Thoracic aorta (tissue), 2 donors: Measurements from ENCODE around the gene ARHGAP31. TPM values are rescaled to one million over a fixed set of nuclear protein-coding genes. Genes with fewer than 3 reads are reported as not detected.
"Not testable (repeated sequence)": the region's sequence is repeated elsewhere in the genome, so short reads cannot be mapped to it uniquely, and the experiment has no call there.

Experiments used
- ATAC-seq: fragments of 150-250 bp; one replicate; pipeline ENCODE4 v1.8.0; 2017; ENCODE audit warnings: low read depth; ENCODE audit not compliant: insufficient number of reproducible peaks, low FRiP score
- DNase-seq: peaks from one replicate; pipeline ENCODE4 v3.0.0-alpha.2; 2020; ENCODE audit warnings: low spot score
- H3K27ac ChIP-seq, 2 donors: fragments of 200-600 bp; sonication (generic); 1 replicate in 1 of 2; 2 replicates in 1 of 2; pipeline ENCODE4 v1.5.1; 2016; ENCODE audit warnings: mild to moderate bottlenecking in 2 of 2, moderate library complexity in 2 of 2
- H3K27me3 ChIP-seq: fragments of 200-600 bp; sonication (generic); replicated peaks from 2 replicates; pipeline ENCODE4 v1.6.0; 2016; ENCODE audit warnings: mild to moderate bottlenecking; ENCODE audit not compliant: insufficient read depth
- H3K36me3 ChIP-seq: fragments of 200-600 bp; sonication (generic); one replicate; pipeline ENCODE4 v1.5.1; 2016
- H3K4me1 ChIP-seq, 2 donors: fragments of 200-600 bp; sonication (generic); 1 replicate in 1 of 2; 2 replicates in 1 of 2; pipeline versions ENCODE4 v1.5.1 to v1.6.0; 2016; ENCODE audit warnings: low read depth in 2 of 2, mild to moderate bottlenecking in 1 of 2; ENCODE audit not compliant: control insufficient read depth in 1 of 2
- H3K4me3 ChIP-seq: fragments of 200-600 bp; sonication (generic); 2 replicates; pipeline ENCODE4 v1.5.1; 2016; ENCODE audit warnings: mild to moderate bottlenecking
- H3K9me3 ChIP-seq: fragments of 200-600 bp; sonication (generic); 2 replicates; pipeline ENCODE4 v1.5.1; 2016
- CTCF ChIP-seq: fragments of 200-600 bp; sonication (generic); IDR thresholded peaks from one replicate; pipeline ENCODE4 v1.5.1; 2019; ENCODE audit warnings: antibody characterized with exemption
- total RNA-seq, 2 donors: library from RNA; depleted of rRNA; stranded (reverse); fragments of >200 nt; gene quantifications; one replicate each; pipeline versions ENCODE4 v1.1.0 to v1.2.3, GENCODE V29; 2016

Gene ARHGAP31
- total RNA-seq, 2 donors from 2014 or later, result 20.8 to 33.6 TPM

GRCh38 chr3:119315600-119316312 lies 21.6 kb downstream of the ARHGAP31 start:
- no peak for TF ChIP-seq CTCF
- no peak overlapping the region for H3K27ac ChIP-seq
- no peaks in the 10 kb centered on the region for H3K27me3 ChIP-seq
- no peak overlapping the region for H3K4me3 ChIP-seq
- H3K9me3 ChIP-seq, result no peaks in the 10 kb centered on the region
- DNase-seq, result no peak
- no peak for ATAC-seq
- no peaks in the 10 kb centered on the region for H3K4me1 ChIP-seq
- H3K36me3 ChIP-seq, result no peaks in the 10 kb centered on the region

GRCh38 chr3:119316313-119316670 lies 22.1 kb downstream of the ARHGAP31 start:
- no peaks in the 10 kb centered on the region for H3K36me3 ChIP-seq
- H3K27ac ChIP-seq, result no peak overlapping the region
- no peaks in the 10 kb centered on the region for H3K27me3 ChIP-seq
- no peaks in the 10 kb centered on the region for H3K9me3 ChIP-seq
- no peak overlapping the region for H3K4me3 ChIP-seq
- DNase-seq, result no peak
- no peaks in the 10 kb centered on the region for H3K4me1 ChIP-seq
- TF ChIP-seq CTCF, result no peak
- ATAC-seq, result no peak

DNA sequence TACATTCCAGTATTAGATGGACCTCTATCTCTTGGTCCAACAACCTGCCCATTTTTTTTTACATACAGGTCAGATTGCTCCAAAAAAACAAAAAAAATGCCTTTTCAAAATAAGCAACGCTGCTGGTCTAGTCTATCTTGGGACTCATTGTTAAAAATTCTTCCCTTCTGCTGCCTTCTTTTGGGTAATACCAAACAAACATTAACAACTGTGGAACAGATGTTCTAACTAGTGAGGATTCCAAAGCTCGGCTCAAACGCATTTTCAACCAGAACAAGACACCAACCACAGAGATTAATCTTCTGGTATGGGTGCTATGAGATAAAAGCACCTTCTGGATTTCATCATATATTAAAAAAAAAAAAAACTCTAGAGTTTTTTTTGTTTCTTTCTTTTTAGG lies 24.7 kb downstream of the ARHGAP31 start:
- H3K27me3 ChIP-seq, result no peaks in the 10 kb centered on the region
- H3K4me1 ChIP-seq, result peaks cover 2 to 15% of the 10 kb centered on the region in 2 donors
- H3K36me3 ChIP-seq, result no peaks in the 10 kb centered on the region
- no peak overlapping the region for H3K27ac ChIP-seq
- DNase-seq (no peak), ATAC-seq (no peak)
- H3K4me3 ChIP-seq, result no peak overlapping the region
- no peaks in the 10 kb centered on the region for H3K9me3 ChIP-seq
- TF ChIP-seq CTCF, result no peak

DNA sequence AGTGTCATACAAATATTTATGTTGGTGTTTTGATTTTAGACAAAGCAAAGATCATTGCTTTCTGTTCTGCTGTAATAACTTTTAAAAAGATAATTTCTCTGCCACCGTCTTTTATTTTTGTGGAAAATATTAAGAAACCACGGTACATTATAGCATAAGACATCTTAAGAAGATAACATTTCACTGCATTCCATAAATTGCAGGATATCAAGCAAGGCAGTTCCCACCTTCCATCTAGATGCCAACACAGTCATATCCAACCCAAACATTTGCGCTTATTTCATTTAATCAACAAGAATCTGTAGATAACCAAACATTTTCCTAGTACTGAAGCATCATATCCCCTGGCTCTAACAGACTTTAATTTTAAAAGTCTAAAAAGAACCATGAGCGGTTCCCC lies 25.1 kb downstream of the ARHGAP31 start:
- H3K27ac ChIP-seq, result no peak overlapping the region
- no peak for TF ChIP-seq CTCF
- peaks cover 2 to 15% of the 10 kb centered on the region in 2 donors for H3K4me1 ChIP-seq
- no peaks in the 10 kb centered on the region for H3K9me3 ChIP-seq
- DNase-seq, result no peak
- ATAC-seq, result no peak
- no peaks in the 10 kb centered on the region for H3K36me3 ChIP-seq
- H3K4me3 ChIP-seq, result no peak overlapping the region
- H3K27me3 ChIP-seq, result no peaks in the 10 kb centered on the region

DNA sequence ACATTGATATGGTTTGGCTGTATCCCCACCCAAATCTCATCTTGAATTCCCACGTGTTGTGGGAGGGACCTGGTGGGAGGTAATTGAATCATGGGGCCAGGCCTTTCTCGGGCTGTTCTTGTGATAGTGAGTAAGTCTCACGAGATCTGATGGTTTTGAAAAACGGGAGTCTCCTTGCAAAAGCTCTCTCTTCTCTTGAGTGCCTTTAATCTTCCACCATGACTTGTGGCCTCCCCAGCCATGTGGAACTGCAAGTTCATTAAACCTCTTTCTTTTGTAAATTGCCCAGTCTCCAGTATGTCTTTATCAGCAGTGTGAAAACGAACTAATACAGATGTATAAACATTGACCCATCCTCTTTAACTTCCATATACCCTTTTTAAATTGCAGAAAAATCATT lies 26.6 kb downstream of the ARHGAP31 start:
- H3K27ac ChIP-seq, DNase-seq, ATAC-seq, H3K27me3 ChIP-seq, H3K9me3 ChIP-seq, H3K4me3 ChIP-seq, H3K36me3 ChIP-seq: not testable (repeated sequence)
- H3K4me1 ChIP-seq, result peaks cover 2 to 15% of the 10 kb centered on the region in 2 donors
